Ascending aorta (tissue), 2 donors: Measurements from ENCODE around the gene SYTL3. TPM values are rescaled to one million over a fixed set of nuclear protein-coding genes. Genes with fewer than 3 reads are reported as not detected.
A peak's percentile ranks its signal among the peaks of the same experiment; 100 is the strongest.

Experiments used
- DNase-seq, 2 donors: peaks; one replicate each; pipeline ENCODE4 v3.0.0-alpha.2; 2019; ENCODE audit warnings: low spot score in 2 of 2
- H3K27ac ChIP-seq, 2 donors: fragments of 200-600 bp; sonication (generic); one replicate each; pipeline ENCODE4 v1.5.1; 2016 to 2017; ENCODE audit warnings: mild to moderate bottlenecking in 1 of 2
- H3K27me3 ChIP-seq: fragments of 200-600 bp; sonication (generic); one replicate; pipeline ENCODE4 v1.5.1; 2017
- H3K36me3 ChIP-seq, 2 donors: fragments of 200-600 bp; sonication (generic); one replicate each; pipeline ENCODE4 v1.5.1; 2016
- H3K4me1 ChIP-seq, 2 donors: fragments of 200-600 bp; sonication (generic); one replicate each; pipeline ENCODE4 v1.5.1; 2016 to 2017; ENCODE audit warnings: mild to moderate bottlenecking in 1 of 2
- H3K4me3 ChIP-seq, 2 donors: fragments of 200-600 bp; sonication (generic); one replicate each; pipeline ENCODE4 v1.5.1; 2016 to 2017; ENCODE audit warnings: mild to moderate bottlenecking in 1 of 2
- H3K9me3 ChIP-seq, 2 donors: fragments of 200-600 bp; sonication (generic); one replicate each; pipeline ENCODE4 v1.5.1; 2016
- intact Hi-C: fragments of 100-400 bp; cut with DNase I; formaldehyde crosslinking; loops from one replicate; pipeline ENCODE4 v1.15.1; 2023
- total RNA-seq: library from RNA; depleted of rRNA; stranded (reverse); fragments of >200 nt; gene quantifications from one replicate; pipeline ENCODE4 v1.1.0, GENCODE V29; 2016
- TF ChIP-seq, protein P1 (sequence below), 3 experiments: fragments of 200-600 bp in 2 of 3; fragments of 450-650 bp in 1 of 3; sonication (generic) in 2 of 3; IDR thresholded peaks; one replicate each; pipeline ENCODE4 v1.5.1; 2016 to 2019; ENCODE audit warnings: antibody characterized with exemption in 3 of 3, mild to moderate bottlenecking in 1 of 3, moderate library complexity in 1 of 3

Gene SYTL3
- total RNA-seq, 1 donor from 2014 or later: 4.7 TPM

DNA sequence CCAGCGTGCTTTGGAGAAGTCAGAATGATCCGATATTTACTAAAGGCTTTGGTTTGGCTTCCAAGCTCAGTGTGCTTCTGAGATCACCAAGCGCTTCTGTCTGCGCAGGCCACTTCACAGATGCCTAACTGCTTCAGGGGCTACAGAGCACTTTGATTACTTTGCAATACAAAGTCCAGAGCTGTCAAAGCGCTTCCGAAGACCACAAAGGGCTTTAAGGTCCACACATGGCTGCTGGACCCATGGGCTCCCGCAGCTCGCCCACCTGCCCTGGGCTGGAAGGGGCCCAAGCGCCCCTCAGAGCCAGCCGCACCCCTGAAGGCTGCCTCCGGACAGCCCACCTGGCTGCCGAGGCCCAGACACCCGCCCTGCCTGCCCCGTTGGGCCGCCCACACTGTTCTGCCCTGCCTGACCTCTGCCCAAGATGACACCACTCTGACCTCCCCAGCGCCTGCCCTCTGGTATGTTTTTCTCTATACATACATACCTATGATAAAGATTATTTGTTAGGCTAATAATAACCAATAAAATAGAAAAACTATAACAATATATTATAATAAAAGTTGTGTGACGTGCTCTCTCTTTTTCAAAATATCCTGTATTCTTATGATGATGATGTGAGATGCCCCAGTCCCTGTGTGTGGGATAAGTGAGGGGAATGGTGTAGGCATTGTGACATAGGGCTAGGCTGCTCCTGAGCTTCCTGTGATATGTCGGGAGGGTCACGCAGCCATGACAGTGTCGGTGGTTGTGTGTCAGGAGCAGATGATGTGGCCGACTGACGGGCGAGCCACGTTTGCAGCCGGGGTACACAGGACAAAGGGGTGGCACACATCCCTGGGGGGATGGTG is 27.9 kb upstream of the SYTL3 start:
- no peak for DNase-seq
- peaks cover 11 to 34% of the 10 kb centered on the region in 2 donors for H3K36me3 ChIP-seq
- H3K27me3 ChIP-seq: no peaks in the 10 kb centered on the region
- peaks cover 0 to 6% of the 10 kb centered on the region in 2 donors for H3K4me1 ChIP-seq
- H3K27ac ChIP-seq: no peak overlapping the region
- intact Hi-C loops: no loop called here
- H3K4me3 ChIP-seq: no peak overlapping the region
- TF ChIP-seq, protein P1, sequence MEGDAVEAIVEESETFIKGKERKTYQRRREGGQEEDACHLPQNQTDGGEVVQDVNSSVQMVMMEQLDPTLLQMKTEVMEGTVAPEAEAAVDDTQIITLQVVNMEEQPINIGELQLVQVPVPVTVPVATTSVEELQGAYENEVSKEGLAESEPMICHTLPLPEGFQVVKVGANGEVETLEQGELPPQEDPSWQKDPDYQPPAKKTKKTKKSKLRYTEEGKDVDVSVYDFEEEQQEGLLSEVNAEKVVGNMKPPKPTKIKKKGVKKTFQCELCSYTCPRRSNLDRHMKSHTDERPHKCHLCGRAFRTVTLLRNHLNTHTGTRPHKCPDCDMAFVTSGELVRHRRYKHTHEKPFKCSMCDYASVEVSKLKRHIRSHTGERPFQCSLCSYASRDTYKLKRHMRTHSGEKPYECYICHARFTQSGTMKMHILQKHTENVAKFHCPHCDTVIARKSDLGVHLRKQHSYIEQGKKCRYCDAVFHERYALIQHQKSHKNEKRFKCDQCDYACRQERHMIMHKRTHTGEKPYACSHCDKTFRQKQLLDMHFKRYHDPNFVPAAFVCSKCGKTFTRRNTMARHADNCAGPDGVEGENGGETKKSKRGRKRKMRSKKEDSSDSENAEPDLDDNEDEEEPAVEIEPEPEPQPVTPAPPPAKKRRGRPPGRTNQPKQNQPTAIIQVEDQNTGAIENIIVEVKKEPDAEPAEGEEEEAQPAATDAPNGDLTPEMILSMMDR (IDR thresholded peaks at IDR 0.05): no peak
- H3K9me3 ChIP-seq: no peaks in the 10 kb centered on the region

GRCh38 chr6:158622545-158623190 is 27.2 kb upstream of the SYTL3 start:
- TF ChIP-seq, protein P1 (IDR thresholded peaks at IDR 0.05): no peak
- intact Hi-C loops: no loop called here
- H3K27me3 ChIP-seq: no peaks in the 10 kb centered on the region
- H3K9me3 ChIP-seq: no peaks in the 10 kb centered on the region
- DNase-seq: no peak
- H3K27ac ChIP-seq: no peak overlapping the region
- peaks cover 11 to 40% of the 10 kb centered on the region in 2 donors for H3K36me3 ChIP-seq
- peaks cover 0 to 6% of the 10 kb centered on the region in 2 donors for H3K4me1 ChIP-seq
- no peak overlapping the region for H3K4me3 ChIP-seq

GRCh38 chr6:158624684-158625682 is 24.9 kb upstream of the SYTL3 start:
- peaks cover 0 to 6% of the 10 kb centered on the region in 2 donors for H3K4me1 ChIP-seq
- DNase-seq: no peak
- intact Hi-C loops: loop anchor here (5.0 kb wide), 1 partner anchor 63 kb away; the partner anchor contains the start of gene TMEM181
- no peaks in the 10 kb centered on the region for H3K27me3 ChIP-seq
- H3K4me3 ChIP-seq: no peak overlapping the region
- H3K36me3 ChIP-seq: peaks cover 10 to 40% of the 10 kb centered on the region in 2 donors
- peak overlapping the region; percentile 28 to 48 for H3K27ac ChIP-seq
- TF ChIP-seq, protein P1 (IDR thresholded peaks at IDR 0.05): no peak
- H3K9me3 ChIP-seq: no peaks in the 10 kb centered on the region

- no peak for DNase-seq
- H3K9me3 ChIP-seq: no peaks in the 10 kb centered on the region
- H3K36me3 ChIP-seq: peaks cover 7 to 33% of the 10 kb centered on the region in 2 donors
- peaks cover 3 to 7% of the 10 kb centered on the region in 2 donors for H3K4me1 ChIP-seq
- H3K27ac ChIP-seq: peak overlapping the region; percentile 28 to 48
- H3K4me3 ChIP-seq: no peak overlapping the region
- intact Hi-C loops: loop anchor here (5.0 kb wide), 1 partner anchor 64 kb away; the partner anchor contains the start of gene TMEM181
- no peaks in the 10 kb centered on the region for H3K27me3 ChIP-seq
- TF ChIP-seq, protein P1 (IDR thresholded peaks at IDR 0.05): no peak
These were observed 24.0 kb upstream of the SYTL3 start for GRCh38 chr6:158625881-158626305.
